GM23338 (cell line): ENCODE data around the gene SCN2A.

Experiments
- CREB1 ChIP-seq: fragments of 250-450 bp; sonication (Bioruptor Pico); IDR thresholded peaks from 2 replicates; pipeline ENCODE4 v1.5.0; 2020; ENCODE audit warnings: low read depth, mild to moderate bottlenecking, moderate library complexity
- ETS1 ChIP-seq: IDR thresholded peaks from 2 replicates; pipeline ENCODE4 v1.6.1; 2016; ENCODE audit warnings: antibody characterized with exemption
- EZH2 ChIP-seq: fragments of 200-600 bp; sonication (generic); IDR thresholded peaks from one replicate; pipeline ENCODE4 v1.8.0; 2017; ENCODE audit warnings: antibody characterized with exemption, mild to moderate bottlenecking, low read depth; ENCODE audit not compliant: unreplicated experiment
- EZH2phosphoT487 ChIP-seq: fragments of 200-600 bp; sonication (generic); IDR thresholded peaks from one replicate; pipeline ENCODE4 v1.8.1; 2018; ENCODE audit warnings: antibody characterized with exemption; ENCODE audit not compliant: unreplicated experiment
- JUNB ChIP-seq: IDR thresholded peaks from one replicate; pipeline ENCODE4 v1.6.1; 2016; ENCODE audit warnings: antibody characterized with exemption; ENCODE audit not compliant: unreplicated experiment
- NANOG ChIP-seq: IDR thresholded peaks from 2 replicates; pipeline ENCODE4 v1.6.1; 2016; ENCODE audit warnings: antibody characterized with exemption, borderline replicate concordance
- POLR2AphosphoS5 ChIP-seq: IDR thresholded peaks from 2 replicates; pipeline ENCODE4 v1.6.1; 2016; ENCODE audit warnings: antibody characterized with exemption, low read depth
- REST ChIP-seq: IDR thresholded peaks from one replicate; pipeline ENCODE4 v1.6.1; 2018; ENCODE audit warnings: antibody characterized with exemption; ENCODE audit not compliant: unreplicated experiment
- STAT1 ChIP-seq: IDR thresholded peaks from one replicate; pipeline ENCODE4 v1.6.1; 2016; ENCODE audit warnings: antibody characterized with exemption; ENCODE audit not compliant: unreplicated experiment
- ZNF114 ChIP-seq: fragments of 250-450 bp; sonication (Bioruptor Pico); IDR thresholded peaks from 2 replicates; pipeline ENCODE4 v1.5.0; 2020; ENCODE audit warnings: mild to moderate bottlenecking, moderate library complexity
- ZNF331 ChIP-seq: fragments of 250-450 bp; sonication (Bioruptor Pico); IDR thresholded peaks from 2 replicates; pipeline ENCODE4 v1.5.0; 2020; ENCODE audit warnings: low read depth, mild to moderate bottlenecking, moderate library complexity
- ZNF462 ChIP-seq: fragments of 250-450 bp; sonication (Bioruptor Pico); IDR thresholded peaks from 2 replicates; pipeline ENCODE4 v1.5.0; 2020; ENCODE audit warnings: mild to moderate bottlenecking, moderate library complexity
- TF ChIP-seq, protein P1 (sequence below), 2 experiments: fragments of 200-600 bp in 1 of 2; sonication (generic) in 1 of 2; conservative IDR thresholded peaks; 2 replicates each; pipeline versions ENCODE4 v1.5.1 to v1.6.1; 2016 to 2017; ENCODE audit warnings: antibody characterized with exemption in 2 of 2, low read depth in 2 of 2, mild to moderate bottlenecking in 2 of 2, moderate library complexity in 1 of 2

DNA sequence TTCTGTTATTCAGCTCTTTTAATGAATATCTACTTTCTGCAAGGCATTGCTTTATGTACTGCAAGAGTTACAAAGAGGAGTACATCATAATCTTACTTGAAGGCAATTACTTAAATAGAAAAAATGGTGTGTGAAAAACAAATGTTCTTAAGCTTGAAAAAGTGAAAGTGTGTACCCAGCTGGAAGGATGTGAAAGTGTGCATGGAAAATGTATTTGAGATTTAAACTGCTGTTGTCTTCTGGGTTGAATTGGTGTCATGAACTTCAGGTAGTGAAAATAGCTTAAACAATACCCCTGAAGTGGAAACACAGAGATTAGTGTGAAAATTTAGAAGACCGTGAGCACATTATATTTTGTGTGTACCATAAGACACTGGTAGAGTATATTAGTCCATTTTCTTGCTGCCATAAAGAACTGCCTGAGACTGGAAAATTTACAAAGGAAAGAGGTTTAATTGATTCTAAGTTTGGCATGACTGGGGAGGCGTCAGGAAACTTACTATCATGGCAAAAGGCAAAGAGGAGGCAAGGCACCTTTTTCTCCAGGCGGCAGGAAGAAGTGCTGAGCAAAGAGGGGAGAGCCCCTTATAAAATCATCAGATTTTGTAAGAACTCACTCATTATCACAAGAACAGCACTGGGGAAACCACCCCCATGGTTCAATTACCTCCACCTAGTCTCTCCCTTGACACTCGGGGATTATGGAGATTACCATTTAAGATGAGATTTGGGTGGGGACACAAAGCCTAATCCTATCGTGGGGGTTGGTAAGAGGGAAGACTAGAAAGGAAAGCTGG is 38.8 kb downstream of the SCN2A start:
- TF ChIP-seq ETS1 (no peak), REST (no peak), EZH2phosphoT487 (no peak), EZH2 (no peak), CREB1 (CRISPR knock-in tag) (no peak), POLR2AphosphoS5 (no peak), JUNB (no peak), ZNF331 (CRISPR knock-in tag) (no peak), ZNF114 (CRISPR knock-in tag) (no peak), NANOG (no peak), ZNF462 (CRISPR knock-in tag) (no peak), STAT1 (no peak)
- TF ChIP-seq, protein P1, sequence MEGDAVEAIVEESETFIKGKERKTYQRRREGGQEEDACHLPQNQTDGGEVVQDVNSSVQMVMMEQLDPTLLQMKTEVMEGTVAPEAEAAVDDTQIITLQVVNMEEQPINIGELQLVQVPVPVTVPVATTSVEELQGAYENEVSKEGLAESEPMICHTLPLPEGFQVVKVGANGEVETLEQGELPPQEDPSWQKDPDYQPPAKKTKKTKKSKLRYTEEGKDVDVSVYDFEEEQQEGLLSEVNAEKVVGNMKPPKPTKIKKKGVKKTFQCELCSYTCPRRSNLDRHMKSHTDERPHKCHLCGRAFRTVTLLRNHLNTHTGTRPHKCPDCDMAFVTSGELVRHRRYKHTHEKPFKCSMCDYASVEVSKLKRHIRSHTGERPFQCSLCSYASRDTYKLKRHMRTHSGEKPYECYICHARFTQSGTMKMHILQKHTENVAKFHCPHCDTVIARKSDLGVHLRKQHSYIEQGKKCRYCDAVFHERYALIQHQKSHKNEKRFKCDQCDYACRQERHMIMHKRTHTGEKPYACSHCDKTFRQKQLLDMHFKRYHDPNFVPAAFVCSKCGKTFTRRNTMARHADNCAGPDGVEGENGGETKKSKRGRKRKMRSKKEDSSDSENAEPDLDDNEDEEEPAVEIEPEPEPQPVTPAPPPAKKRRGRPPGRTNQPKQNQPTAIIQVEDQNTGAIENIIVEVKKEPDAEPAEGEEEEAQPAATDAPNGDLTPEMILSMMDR (conservative IDR thresholded peaks at IDR 0.05; ENCODE audit: low read depth in 2 of 2): no peak
